SH-SY5Y (cell line): Measurements from ENCODE around the gene KLHL11.

Experiments
- GATA2 ChIP-seq: IDR thresholded peaks from 2 replicates; pipeline ENCODE4 v1.6.1; 2011; ENCODE audit warnings: mild to moderate bottlenecking, low read depth, low read length
- GATA3 ChIP-seq: IDR thresholded peaks from 2 replicates; pipeline ENCODE4 v1.6.1; 2011; ENCODE audit warnings: low read depth, mild to moderate bottlenecking, low read length, moderate library complexity

DNA sequence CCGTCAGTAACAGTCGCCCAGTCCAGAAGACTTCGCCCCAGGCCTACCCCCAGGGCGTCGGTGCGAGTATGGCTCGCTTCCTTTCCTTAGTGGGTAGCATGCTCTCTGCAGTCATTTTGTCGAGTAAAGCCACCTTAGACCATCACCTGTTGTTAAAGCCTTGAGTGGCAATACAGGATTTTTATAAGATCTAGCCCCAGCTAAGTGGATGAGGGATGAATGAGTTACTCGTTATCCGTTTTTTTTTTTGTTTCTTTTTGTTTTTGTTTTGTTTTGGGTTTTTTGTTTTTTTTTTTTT is 322 bp upstream of the KLHL11 start:
- no peak for TF ChIP-seq GATA2
- TF ChIP-seq GATA3, result no peak
